Parathyroid adenoma (tissue), 2 donors: ENCODE measurements around the gene DUOXA1.

Experiments
- H2AFZ ChIP-seq: fragments of 300-600 bp; sonication (generic); one replicate; pipeline ENCODE4 v1.7.0; 2017; ENCODE audit warnings: antibody characterized with exemption, mild to moderate bottlenecking
- H3K27ac ChIP-seq: fragments of 300-600 bp; sonication (generic); one replicate; pipeline ENCODE4 v1.7.0; 2017
- H3K27me3 ChIP-seq: fragments of 300-600 bp; sonication (generic); one replicate; pipeline ENCODE4 v1.7.0; 2017; ENCODE audit warnings: low read length; ENCODE audit not compliant: control insufficient read depth, insufficient read depth
- H3K36me3 ChIP-seq: fragments of 300-600 bp; sonication (generic); one replicate; pipeline ENCODE4 v1.7.0; 2017; ENCODE audit warnings: low read length; ENCODE audit not compliant: control insufficient read depth, insufficient read depth
- H3K4me1 ChIP-seq: fragments of 300-600 bp; sonication (generic); one replicate; pipeline ENCODE4 v1.7.0; 2017; ENCODE audit warnings: control low read depth
- H3K4me2 ChIP-seq: fragments of 300-600 bp; sonication (generic); one replicate; pipeline ENCODE4 v1.7.0; 2017; ENCODE audit warnings: low read length
- H3K4me3 ChIP-seq: fragments of 300-600 bp; sonication (generic); one replicate; pipeline ENCODE4 v1.7.0; 2017; ENCODE audit warnings: low read depth, low read length
- H3K79me2 ChIP-seq: fragments of 300-600 bp; sonication (generic); one replicate; pipeline ENCODE4 v1.7.0; 2017; ENCODE audit warnings: control low read depth
- H3K9ac ChIP-seq: fragments of 300-600 bp; sonication (generic); one replicate; pipeline ENCODE4 v1.7.0; 2017; ENCODE audit warnings: mild to moderate bottlenecking
- H3K9me3 ChIP-seq: fragments of 300-600 bp; sonication (generic); one replicate; pipeline ENCODE4 v1.7.0; 2017; ENCODE audit warnings: low read length; ENCODE audit not compliant: control insufficient read depth
- CTCF ChIP-seq: fragments of 300-600 bp; sonication (generic); IDR thresholded peaks from one replicate; pipeline ENCODE4 v1.7.0; 2017; ENCODE audit warnings: antibody characterized with exemption, mild to moderate bottlenecking
- donor health status: primary hyperparathyroidism.

Gene DUOXA1

GRCh38 chr15:45162771-45163507 is 33.3 kb upstream of the DUOXA1 start:
- Histone ChIP-seq H2AFZ (no peak overlapping the region), H3K4me1 (no peaks in the 10 kb centered on the region), H3K4me3 (no peak overlapping the region), H3K79me2 (no peaks in the 10 kb centered on the region), H3K4me2 (no peak overlapping the region), H3K36me3 (no peaks in the 10 kb centered on the region), H3K9me3 (no peaks in the 10 kb centered on the region), H3K27ac (no peak overlapping the region), H3K27me3 (no peaks in the 10 kb centered on the region), H3K9ac (no peak overlapping the region)
- peak; percentile 68 for TF ChIP-seq CTCF

DNA sequence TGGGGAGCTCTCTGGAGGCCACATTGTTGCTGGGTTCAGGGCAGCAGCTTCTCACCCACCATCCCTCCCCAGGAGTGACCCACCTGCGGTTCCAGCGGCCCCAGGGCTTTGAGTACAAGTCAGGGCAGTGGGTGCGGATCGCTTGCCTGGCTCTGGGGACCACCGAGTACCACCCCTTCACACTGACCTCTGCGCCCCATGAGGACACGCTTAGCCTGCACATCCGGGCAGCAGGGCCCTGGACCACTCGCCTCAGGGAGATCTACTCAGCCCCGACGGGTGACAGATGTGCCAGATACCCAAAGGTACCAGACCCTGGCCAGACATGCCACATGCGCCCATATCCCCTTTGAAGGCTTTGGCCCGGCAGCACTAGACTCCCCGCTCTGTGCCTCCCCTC is 32.0 kb upstream of the DUOXA1 start:
- no peaks in the 10 kb centered on the region for H3K27me3 ChIP-seq
- H3K9ac ChIP-seq: no peak overlapping the region
- H3K4me3 ChIP-seq: no peak overlapping the region
- no peak overlapping the region for H3K27ac ChIP-seq
- no peak overlapping the region for H3K4me2 ChIP-seq
- no peak overlapping the region for H2AFZ ChIP-seq
- H3K9me3 ChIP-seq: no peaks in the 10 kb centered on the region
- no peaks in the 10 kb centered on the region for H3K4me1 ChIP-seq
- no peaks in the 10 kb centered on the region for H3K79me2 ChIP-seq
- no peaks in the 10 kb centered on the region for H3K36me3 ChIP-seq
- no peak for TF ChIP-seq CTCF

DNA sequence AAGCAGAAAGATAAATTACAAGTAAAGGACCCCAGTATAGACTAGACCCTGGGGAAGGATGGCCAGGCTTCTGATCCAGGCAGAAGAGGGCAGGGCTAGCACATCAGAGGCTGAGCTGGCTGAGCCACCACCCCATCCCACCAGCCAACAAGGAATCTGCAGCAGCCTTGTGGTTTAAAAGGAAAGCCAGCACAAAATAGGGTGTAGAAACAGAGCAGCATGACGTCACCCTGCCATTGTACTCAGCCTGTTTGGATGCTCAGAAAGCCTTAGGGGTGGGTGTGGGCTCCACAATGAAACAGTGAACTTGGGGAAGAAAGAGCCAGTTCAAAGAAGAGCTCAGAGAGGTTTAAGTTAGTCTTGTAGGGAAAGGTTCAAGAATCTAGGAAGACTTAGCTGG is 28.3 kb upstream of the DUOXA1 start:
- no peaks in the 10 kb centered on the region for H3K36me3 ChIP-seq
- no peak overlapping the region for H2AFZ ChIP-seq
- H3K27ac ChIP-seq: no peak overlapping the region
- H3K27me3 ChIP-seq: no peaks in the 10 kb centered on the region
- no peak overlapping the region for H3K9ac ChIP-seq
- no peaks in the 10 kb centered on the region for H3K9me3 ChIP-seq
- H3K4me2 ChIP-seq: no peak overlapping the region
- TF ChIP-seq CTCF: no peak
- H3K79me2 ChIP-seq: no peaks in the 10 kb centered on the region
- no peak overlapping the region for H3K4me3 ChIP-seq
- H3K4me1 ChIP-seq: no peaks in the 10 kb centered on the region

DNA sequence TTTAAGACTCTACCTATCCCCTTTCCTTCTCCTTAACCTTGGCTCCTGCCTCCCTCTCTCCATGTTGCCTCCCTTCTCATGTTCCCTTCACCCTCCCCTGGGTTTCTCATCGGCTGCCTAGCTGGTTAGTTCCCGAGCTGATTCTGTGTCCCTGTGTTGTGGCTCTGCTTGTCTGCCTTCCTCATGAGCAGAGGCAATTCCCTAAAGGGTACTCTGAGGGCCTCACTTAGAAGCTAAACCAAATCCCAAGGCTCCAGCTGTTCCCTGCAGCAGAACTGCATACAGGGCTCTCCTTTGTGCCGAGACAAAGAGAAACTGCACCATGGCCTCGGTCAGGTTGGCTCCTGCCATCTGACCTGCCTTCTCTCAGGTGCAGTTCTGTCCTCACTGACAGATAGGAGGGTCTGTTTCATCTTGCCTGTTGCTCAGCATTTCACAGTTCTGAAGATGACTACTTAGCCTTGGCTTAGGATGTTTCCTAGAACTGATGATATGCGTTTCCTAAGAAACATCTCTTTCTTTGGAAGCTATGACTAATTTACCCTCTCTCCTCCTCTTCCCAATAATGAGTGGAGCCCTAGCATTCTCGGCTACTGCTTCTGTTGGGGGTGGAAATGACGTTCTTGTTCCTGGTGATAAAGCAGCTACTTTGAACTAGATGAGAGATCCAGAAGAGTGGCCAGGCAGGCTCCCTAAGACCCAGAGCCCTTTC is 27.2 kb upstream of the DUOXA1 start:
- Histone ChIP-seq H3K36me3 (no peaks in the 10 kb centered on the region), H2AFZ (no peak overlapping the region), H3K4me2 (no peak overlapping the region), H3K9ac (no peak overlapping the region), H3K9me3 (no peaks in the 10 kb centered on the region), H3K4me3 (no peak overlapping the region), H3K27me3 (no peaks in the 10 kb centered on the region), H3K4me1 (no peaks in the 10 kb centered on the region), H3K79me2 (no peaks in the 10 kb centered on the region), H3K27ac (no peak overlapping the region)
- no peak for TF ChIP-seq CTCF

DNA sequence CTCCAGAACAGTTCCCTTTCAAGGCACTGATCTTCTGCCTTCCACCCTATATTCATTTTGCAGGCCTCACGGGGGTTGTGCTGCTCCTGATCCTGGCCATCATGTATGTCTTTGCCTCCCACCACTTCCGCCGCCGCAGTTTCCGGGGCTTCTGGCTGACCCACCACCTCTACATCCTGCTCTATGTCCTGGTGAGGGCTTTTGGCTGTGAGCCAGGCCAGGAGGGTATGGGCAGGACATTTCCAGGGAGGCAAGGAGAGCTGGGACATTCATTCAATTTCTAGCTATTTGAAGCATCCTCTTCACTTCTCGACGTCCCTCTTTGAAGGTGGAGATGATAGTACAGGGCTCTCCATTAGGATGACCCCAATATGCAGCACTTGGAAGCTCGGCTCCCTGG is 26.1 kb upstream of the DUOXA1 start:
- H3K27me3 ChIP-seq: no peaks in the 10 kb centered on the region
- no peak overlapping the region for H3K27ac ChIP-seq
- no peak overlapping the region for H3K4me3 ChIP-seq
- H3K9ac ChIP-seq: no peak overlapping the region
- no peak overlapping the region for H3K4me2 ChIP-seq
- no peaks in the 10 kb centered on the region for H3K4me1 ChIP-seq
- H3K79me2 ChIP-seq: no peaks in the 10 kb centered on the region
- H3K36me3 ChIP-seq: no peaks in the 10 kb centered on the region
- no peak overlapping the region for H2AFZ ChIP-seq
- no peaks in the 10 kb centered on the region for H3K9me3 ChIP-seq
- no peak for TF ChIP-seq CTCF
